Astrocyte (in vitro differentiated cells and primary cell): ENCODE measurements around the gene DHPS.

ENCODE experiments used
- EZH2 ChIP-seq: IDR thresholded peaks from 2 replicates; pipeline ENCODE4 v1.6.1; 2012; ENCODE audit warnings: mild to moderate bottlenecking, low read length, inconsistent platforms; ENCODE audit not compliant: insufficient read depth
- TF ChIP-seq, protein P1 (sequence below): IDR thresholded peaks from 2 replicates; pipeline ENCODE4 v1.5.1; 2011; ENCODE audit warnings: low read depth, mild to moderate bottlenecking, inconsistent platforms, low read length, moderate library complexity; ENCODE audit not compliant: insufficient read depth

- TF ChIP-seq, protein P1, sequence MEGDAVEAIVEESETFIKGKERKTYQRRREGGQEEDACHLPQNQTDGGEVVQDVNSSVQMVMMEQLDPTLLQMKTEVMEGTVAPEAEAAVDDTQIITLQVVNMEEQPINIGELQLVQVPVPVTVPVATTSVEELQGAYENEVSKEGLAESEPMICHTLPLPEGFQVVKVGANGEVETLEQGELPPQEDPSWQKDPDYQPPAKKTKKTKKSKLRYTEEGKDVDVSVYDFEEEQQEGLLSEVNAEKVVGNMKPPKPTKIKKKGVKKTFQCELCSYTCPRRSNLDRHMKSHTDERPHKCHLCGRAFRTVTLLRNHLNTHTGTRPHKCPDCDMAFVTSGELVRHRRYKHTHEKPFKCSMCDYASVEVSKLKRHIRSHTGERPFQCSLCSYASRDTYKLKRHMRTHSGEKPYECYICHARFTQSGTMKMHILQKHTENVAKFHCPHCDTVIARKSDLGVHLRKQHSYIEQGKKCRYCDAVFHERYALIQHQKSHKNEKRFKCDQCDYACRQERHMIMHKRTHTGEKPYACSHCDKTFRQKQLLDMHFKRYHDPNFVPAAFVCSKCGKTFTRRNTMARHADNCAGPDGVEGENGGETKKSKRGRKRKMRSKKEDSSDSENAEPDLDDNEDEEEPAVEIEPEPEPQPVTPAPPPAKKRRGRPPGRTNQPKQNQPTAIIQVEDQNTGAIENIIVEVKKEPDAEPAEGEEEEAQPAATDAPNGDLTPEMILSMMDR = no peak
- TF ChIP-seq EZH2 = no peak
These were observed 21.4 kb upstream of the DHPS start for GRCh38 chr19:12703046-12703445.
